GM23338 (cell line): Measurements from ENCODE around the gene SIN3B. TPM values are rescaled to one million over a fixed set of nuclear protein-coding genes. Genes with fewer than 3 reads are reported as not detected.

ENCODE experiments used
- ATAC-seq: fragments of 200-7000 bp; cut with Tn5 transposase; 3 replicates; pipeline ENCODE4 v1.9.1; 2020
- DNase-seq: peaks from one replicate; pipeline ENCODE4 v3.0.0-alpha.2; 2015; ENCODE audit warnings: low spot score
- H2AFZ ChIP-seq: fragments of 200-600 bp; sonication (generic); 2 replicates; pipeline ENCODE4 v1.8.0; 2016; ENCODE audit warnings: antibody characterized with exemption, mild to moderate bottlenecking, moderate library complexity
- H3F3A ChIP-seq: fragments of 200-600 bp; sonication (generic); replicated peaks from 2 replicates; pipeline ENCODE4 v1.8.0; 2017; ENCODE audit warnings: antibody characterized with exemption, mixed run types, low read depth
- H3K27ac ChIP-seq: fragments of 200-600 bp; sonication (generic); 2 replicates; pipeline ENCODE4 v1.6.1; 2016; ENCODE audit warnings: low read depth
- H3K27me3 ChIP-seq: fragments of 200-600 bp; sonication (generic); 2 replicates; pipeline ENCODE4 v1.8.0; 2016; ENCODE audit warnings: mild to moderate bottlenecking, mixed run types, moderate library complexity; ENCODE audit not compliant: insufficient read depth
- H3K36me3 ChIP-seq: fragments of 200-600 bp; sonication (generic); 2 replicates; pipeline ENCODE4 v1.8.0; 2016; ENCODE audit warnings: mild to moderate bottlenecking; ENCODE audit not compliant: insufficient read depth
- H3K4me1 ChIP-seq: fragments of 200-600 bp; sonication (generic); 2 replicates; pipeline ENCODE4 v1.8.0; 2016; ENCODE audit warnings: mild to moderate bottlenecking, moderate library complexity; ENCODE audit not compliant: insufficient read depth
- H3K4me2 ChIP-seq: fragments of 200-600 bp; sonication (generic); 2 replicates; pipeline ENCODE4 v1.7.1; 2017; ENCODE audit warnings: mixed run types
- H3K4me3 ChIP-seq: fragments of 200-600 bp; sonication (generic); 2 replicates; pipeline ENCODE4 v1.6.1; 2016; ENCODE audit warnings: mixed run types
- H3K79me2 ChIP-seq: fragments of 200-600 bp; sonication (generic); replicated peaks from 2 replicates; pipeline ENCODE4 v1.8.0; 2017; ENCODE audit warnings: mild to moderate bottlenecking; ENCODE audit not compliant: insufficient read depth
- H3K9me2 ChIP-seq: fragments of 200-600 bp; sonication (generic); 2 replicates; pipeline ENCODE4 v1.8.0; 2017; ENCODE audit not compliant: insufficient read depth
- H4K20me1 ChIP-seq: fragments of 200-600 bp; sonication (generic); replicated peaks from 2 replicates; pipeline ENCODE4 v1.8.0; 2017; ENCODE audit warnings: mild to moderate bottlenecking; ENCODE audit not compliant: insufficient read depth
- H3K27ac Mint-ChIP-seq: 2 replicates; pipeline ENCODE4 v1.8.0; 2020; ENCODE audit warnings: inconsistent platforms, mild to moderate bottlenecking, moderate library complexity, mixed read lengths
- H3K27me3 Mint-ChIP-seq: 3 replicates; pipeline ENCODE4 v1.8.0; 2022; ENCODE audit warnings: low read depth, mild to moderate bottlenecking, moderate library complexity, mixed read lengths, inconsistent platforms; ENCODE audit not compliant: insufficient read depth, poor library complexity
- H3K36me3 Mint-ChIP-seq: 3 replicates; pipeline ENCODE4 v1.8.0; 2021; ENCODE audit warnings: low read depth, mild to moderate bottlenecking, inconsistent platforms, moderate library complexity, mixed read lengths
- H3K4me1 Mint-ChIP-seq: 3 replicates; pipeline ENCODE4 v1.8.0; 2020; ENCODE audit warnings: mild to moderate bottlenecking, inconsistent platforms, mixed read lengths
- H3K4me3 Mint-ChIP-seq: 3 replicates; pipeline ENCODE4 v1.8.0; 2021; ENCODE audit warnings: moderate library complexity, mild to moderate bottlenecking, inconsistent platforms, mixed read lengths
- H3K9me3 Mint-ChIP-seq: 3 replicates; pipeline ENCODE4 v1.8.0; 2020; ENCODE audit warnings: moderate library complexity, mild to moderate bottlenecking, inconsistent platforms, mixed read lengths
- CREB1 ChIP-seq: fragments of 250-450 bp; sonication (Bioruptor Pico); IDR thresholded peaks from 2 replicates; pipeline ENCODE4 v1.5.0; 2020; ENCODE audit warnings: low read depth, mild to moderate bottlenecking, moderate library complexity
- CTCF ChIP-seq, 2 experiments: fragments of 200-600 bp in 1 of 2; sonication (generic) in 1 of 2; conservative IDR thresholded peaks; 2 replicates each; pipeline versions ENCODE4 v1.5.1 to v1.6.1; 2016 to 2017; ENCODE audit warnings: antibody characterized with exemption in 2 of 2, low read depth in 2 of 2, mild to moderate bottlenecking in 2 of 2, moderate library complexity in 1 of 2
- ETS1 ChIP-seq: IDR thresholded peaks from 2 replicates; pipeline ENCODE4 v1.6.1; 2016; ENCODE audit warnings: antibody characterized with exemption
- EZH2 ChIP-seq: fragments of 200-600 bp; sonication (generic); IDR thresholded peaks from one replicate; pipeline ENCODE4 v1.8.0; 2017; ENCODE audit warnings: antibody characterized with exemption, mild to moderate bottlenecking, low read depth; ENCODE audit not compliant: unreplicated experiment
- EZH2phosphoT487 ChIP-seq: fragments of 200-600 bp; sonication (generic); IDR thresholded peaks from one replicate; pipeline ENCODE4 v1.8.1; 2018; ENCODE audit warnings: antibody characterized with exemption; ENCODE audit not compliant: unreplicated experiment
- JUNB ChIP-seq: IDR thresholded peaks from one replicate; pipeline ENCODE4 v1.6.1; 2016; ENCODE audit warnings: antibody characterized with exemption; ENCODE audit not compliant: unreplicated experiment
- NANOG ChIP-seq: IDR thresholded peaks from 2 replicates; pipeline ENCODE4 v1.6.1; 2016; ENCODE audit warnings: antibody characterized with exemption, borderline replicate concordance
- POLR2AphosphoS5 ChIP-seq: IDR thresholded peaks from 2 replicates; pipeline ENCODE4 v1.6.1; 2016; ENCODE audit warnings: antibody characterized with exemption, low read depth
- REST ChIP-seq: IDR thresholded peaks from one replicate; pipeline ENCODE4 v1.6.1; 2018; ENCODE audit warnings: antibody characterized with exemption; ENCODE audit not compliant: unreplicated experiment
- STAT1 ChIP-seq: IDR thresholded peaks from one replicate; pipeline ENCODE4 v1.6.1; 2016; ENCODE audit warnings: antibody characterized with exemption; ENCODE audit not compliant: unreplicated experiment
- ZNF331 ChIP-seq: fragments of 250-450 bp; sonication (Bioruptor Pico); IDR thresholded peaks from 2 replicates; pipeline ENCODE4 v1.5.0; 2020; ENCODE audit warnings: low read depth, mild to moderate bottlenecking, moderate library complexity
- ZNF462 ChIP-seq: fragments of 250-450 bp; sonication (Bioruptor Pico); IDR thresholded peaks from 2 replicates; pipeline ENCODE4 v1.5.0; 2020; ENCODE audit warnings: mild to moderate bottlenecking, moderate library complexity
- polyA plus RNA-seq: library from polyadenylated mRNA; unstranded; fragments of >200 nt; fragmentation: Nextera tagmentation; extraction: Ambion mirVana; gene quantifications from 2 replicates; pipeline ENCODE4 v1.2.1, GENCODE V29; 2016
- total RNA-seq: library from RNA; depleted of rRNA; stranded (reverse); fragments of >200 nt; shearing (Covaris generic); gene quantifications from 2 replicates; pipeline ENCODE4 v1.2.3, GENCODE V29; 2014

The SIN3B gene
- total and polyA plus RNA-seq, 2 experiments from 2014 or later = 37.6 to 68.6 TPM

GRCh38 chr19:16903347-16903746 lies 74.1 kb downstream of the SIN3B start:
- ATAC-seq (no peak), DNase-seq (no peak)
- Histone ChIP-seq H3K4me3 (no peak overlapping the region), H3K79me2 (no peaks in the 10 kb centered on the region), H3K27me3 (peaks cover 7% of the 10 kb centered on the region), H4K20me1 (no peaks in the 10 kb centered on the region), H2AFZ (no peak overlapping the region), H3F3A (no peaks in the 10 kb centered on the region), H3K36me3 (no peaks in the 10 kb centered on the region), H3K4me1 (no peaks in the 10 kb centered on the region), H3K27ac (no peak overlapping the region), H3K4me2 (no peak overlapping the region), H3K9me2 (no peaks in the 10 kb centered on the region)
- TF ChIP-seq JUNB (no peak), ETS1 (no peak), REST (no peak), CREB1 (CRISPR knock-in tag) (no peak), EZH2phosphoT487 (no peak), EZH2 (no peak), ZNF331 (no peak), POLR2AphosphoS5 (no peak), CTCF (conservative IDR thresholded peaks at IDR 0.05; ENCODE audit: low read depth in 2 of 2) (no peak), ZNF462 (no peak), STAT1 (no peak), NANOG (no peak)
- Mint-ChIP-seq H3K27ac (no peak overlapping the region), H3K4me3 (no peak overlapping the region), H3K9me3 (no peaks in the 10 kb centered on the region; the same call in 2 of the 3 replicates), H3K4me1 (peaks cover 2% of the 10 kb centered on the region; the same call in 1 of the 3 replicates), H3K27me3 (peaks cover 13% of the 10 kb centered on the region), H3K36me3 (no peaks in the 10 kb centered on the region)
